ENCODE measurements around the gene PPP1R16B.

The PPP1R16B gene

GRCh38 chr20:38827770-38828281, 22.3 kb downstream of the PPP1R16B start:
- no peak for DNase-seq (ENCODE audit: low read depth, low spot score)
- Histone ChIP-seq H3K4me3 (no peak overlapping the region), H3K36me3 (ENCODE audit: insufficient read depth, low read length) (no peaks in the 10 kb centered on the region), H3K27ac (no peak overlapping the region), H3K9ac (ENCODE audit: insufficient read length) (no peak overlapping the region), H3K9me3 (ENCODE audit: low read depth, low read length) (no peaks in the 10 kb centered on the region)
- TF ChIP-seq POLR2AphosphoS5 (IDR thresholded peaks at IDR 0.05; ENCODE audit: borderline replicate concordance, low read depth, low read length) (no peak), FOXP2 (optimal IDR thresholded peaks at IDR 0.05; ENCODE audit: control extremely low read depth, extremely low read length, insufficient read depth) (no peak), EZH2 (IDR thresholded peaks at IDR 0.05) (no peak)

- TF ChIP-seq POLR2AphosphoS5 (IDR thresholded peaks at IDR 0.05; ENCODE audit: borderline replicate concordance, low read depth, low read length), result no peak
- no peak for TF ChIP-seq EZH2 (IDR thresholded peaks at IDR 0.05)
- TF ChIP-seq FOXP2 (optimal IDR thresholded peaks at IDR 0.05; ENCODE audit: control extremely low read depth, extremely low read length, insufficient read depth), result no peak
Measured at GRCh38 chr20:38828514-38829295, 23.2 kb downstream of the PPP1R16B start.

GRCh38 chr20:38829296-38829875, 23.9 kb downstream of the PPP1R16B start:
- TF ChIP-seq POLR2AphosphoS5 (IDR thresholded peaks at IDR 0.05; ENCODE audit: borderline replicate concordance, low read depth, low read length) (no peak), FOXP2 (optimal IDR thresholded peaks at IDR 0.05; ENCODE audit: control extremely low read depth, extremely low read length, insufficient read depth) (no peak), EZH2 (IDR thresholded peaks at IDR 0.05) (no peak)
- Histone ChIP-seq H3K27ac (no peak overlapping the region), H3K36me3 (ENCODE audit: insufficient read depth, low read length) (no peaks in the 10 kb centered on the region), H3K4me3 (no peak overlapping the region), H3K9me3 (ENCODE audit: low read depth, low read length) (no peaks in the 10 kb centered on the region), H3K9ac (ENCODE audit: insufficient read length) (no peak overlapping the region)
- no peak for DNase-seq (ENCODE audit: low read depth, low spot score)

More at GRCh38 chr20:38828514-38829295, 23.2 kb downstream of the PPP1R16B start:
- no peaks in the 10 kb centered on the region for H3K36me3 ChIP-seq (ENCODE audit: insufficient read depth, low read length)
- no peak overlapping the region for H3K4me3 ChIP-seq
- H3K9ac ChIP-seq (ENCODE audit: insufficient read length), result no peak overlapping the region
- DNase-seq (ENCODE audit: low read depth, low spot score), result no peak
- H3K9me3 ChIP-seq (ENCODE audit: low read depth, low read length), result no peaks in the 10 kb centered on the region
- H3K27ac ChIP-seq, result no peak overlapping the region

DNA sequence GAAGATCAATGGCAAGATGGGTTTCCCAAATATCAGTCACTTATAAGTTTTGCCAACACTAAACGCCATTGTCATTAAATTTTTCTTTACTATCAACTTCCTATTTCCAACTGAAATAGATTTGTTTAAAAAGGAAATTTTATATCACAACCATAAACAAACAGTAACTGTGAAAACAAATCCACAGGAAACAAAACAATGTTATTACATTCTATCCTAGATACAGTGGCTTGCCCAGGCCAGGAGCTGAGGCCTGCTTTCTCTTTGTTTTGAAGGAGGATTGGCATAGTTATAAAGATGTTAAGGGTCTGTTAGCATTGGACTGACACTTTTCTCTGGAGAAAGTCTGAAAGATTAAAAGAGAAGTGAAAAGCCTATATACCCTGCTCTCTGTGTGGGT, 24.9 kb downstream of the PPP1R16B start:
- H3K9me3 ChIP-seq (ENCODE audit: low read depth, low read length), result no peaks in the 10 kb centered on the region
- no peaks in the 10 kb centered on the region for H3K36me3 ChIP-seq (ENCODE audit: insufficient read depth, low read length)
- no peak overlapping the region for H3K9ac ChIP-seq (ENCODE audit: insufficient read length)
- H3K4me3 ChIP-seq, result no peak overlapping the region
- no peak overlapping the region for H3K27ac ChIP-seq
- DNase-seq (ENCODE audit: low read depth, low spot score), result no peak
- TF ChIP-seq FOXP2 (optimal IDR thresholded peaks at IDR 0.05; ENCODE audit: control extremely low read depth, extremely low read length, insufficient read depth) (no peak), EZH2 (IDR thresholded peaks at IDR 0.05) (no peak), POLR2AphosphoS5 (IDR thresholded peaks at IDR 0.05; ENCODE audit: borderline replicate concordance, low read depth, low read length) (no peak)

- no peak for DNase-seq (ENCODE audit: low read depth, low spot score)
- no peak overlapping the region for H3K4me3 ChIP-seq
- no peaks in the 10 kb centered on the region for H3K36me3 ChIP-seq (ENCODE audit: insufficient read depth, low read length)
- TF ChIP-seq FOXP2 (optimal IDR thresholded peaks at IDR 0.05; ENCODE audit: control extremely low read depth, extremely low read length, insufficient read depth) (no peak), POLR2AphosphoS5 (IDR thresholded peaks at IDR 0.05; ENCODE audit: borderline replicate concordance, low read depth, low read length) (no peak), EZH2 (IDR thresholded peaks at IDR 0.05) (no peak)
- no peak overlapping the region for H3K27ac ChIP-seq
- H3K9ac ChIP-seq (ENCODE audit: insufficient read length), result no peak overlapping the region
- no peaks in the 10 kb centered on the region for H3K9me3 ChIP-seq (ENCODE audit: low read depth, low read length)
Measured at GRCh38 chr20:38831049-38831691, 25.7 kb downstream of the PPP1R16B start.

DNA sequence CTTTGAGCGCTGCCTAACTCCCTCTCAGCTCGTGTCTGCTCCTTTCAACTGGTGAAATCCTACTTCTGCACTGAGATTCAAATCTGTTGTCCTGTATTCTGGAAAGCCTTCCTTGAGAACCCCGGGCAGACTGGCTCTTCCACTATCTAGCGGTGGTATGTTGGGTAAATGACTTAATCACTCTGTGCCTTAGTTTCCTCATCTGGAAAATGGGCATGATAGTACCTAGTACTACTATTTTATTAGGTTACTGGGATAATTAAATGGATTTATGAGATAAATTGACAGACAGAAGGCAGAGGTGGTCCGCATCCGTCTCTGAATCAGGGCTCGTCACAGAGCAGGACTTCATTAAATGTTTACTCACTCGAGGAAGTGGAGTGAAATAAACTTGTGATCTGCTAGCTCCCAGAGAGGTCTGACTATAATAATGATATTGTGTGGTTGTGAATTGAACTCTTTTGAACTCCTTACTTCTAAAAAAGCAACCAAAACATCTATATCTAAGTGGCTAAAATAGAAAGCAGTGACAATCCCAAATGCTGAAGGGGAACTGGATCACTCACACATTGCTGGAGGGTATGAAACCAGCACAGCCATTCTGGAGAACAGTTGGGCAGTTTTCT, 26.6 kb downstream of the PPP1R16B start:
- TF ChIP-seq FOXP2 (optimal IDR thresholded peaks at IDR 0.05; ENCODE audit: control extremely low read depth, extremely low read length, insufficient read depth) (no peak), EZH2 (IDR thresholded peaks at IDR 0.05) (no peak), POLR2AphosphoS5 (IDR thresholded peaks at IDR 0.05; ENCODE audit: borderline replicate concordance, low read depth, low read length) (no peak)
- H3K4me3 ChIP-seq, result no peak overlapping the region

DNA sequence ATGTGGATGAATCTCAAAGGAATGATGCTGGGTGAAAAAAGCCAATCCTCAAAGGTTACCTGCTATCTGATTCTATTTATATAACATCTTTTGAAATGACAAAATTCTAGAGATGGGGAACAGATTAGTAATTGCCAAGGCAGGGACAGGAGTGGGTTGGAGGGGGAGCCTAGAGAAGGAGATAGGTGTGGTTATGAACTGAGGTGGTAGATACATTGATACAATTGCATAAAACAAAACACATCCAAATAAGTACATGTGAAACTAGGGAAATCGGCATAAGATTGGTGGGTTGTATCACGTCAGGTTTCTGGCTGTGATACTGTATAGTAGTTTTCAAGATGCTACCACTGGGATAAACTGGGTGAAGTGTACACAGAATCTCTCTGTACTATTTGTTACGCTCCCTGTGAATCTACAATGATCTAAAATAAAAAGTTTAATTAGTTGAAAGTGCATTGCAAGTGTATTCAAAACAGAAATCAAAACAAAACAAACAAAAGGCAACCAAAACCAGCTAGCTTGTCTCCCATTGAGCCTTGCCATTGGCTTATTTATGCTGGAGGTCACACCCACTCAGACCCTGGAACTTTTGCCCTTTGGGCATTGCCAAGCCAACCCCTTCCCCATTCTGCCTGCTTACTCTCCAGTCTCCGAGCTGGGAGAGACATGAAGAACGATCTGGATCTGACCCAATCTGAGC, 27.8 kb downstream of the PPP1R16B start:
- no peak overlapping the region for H3K4me3 ChIP-seq
- no peak overlapping the region for H3K9ac ChIP-seq (ENCODE audit: insufficient read length)
- no peak for TF ChIP-seq POLR2AphosphoS5 (IDR thresholded peaks at IDR 0.05; ENCODE audit: borderline replicate concordance, low read depth, low read length)
- TF ChIP-seq EZH2 (IDR thresholded peaks at IDR 0.05), result no peak
- no peak for TF ChIP-seq FOXP2 (optimal IDR thresholded peaks at IDR 0.05; ENCODE audit: control extremely low read depth, extremely low read length, insufficient read depth)
- H3K27ac ChIP-seq, result no peak overlapping the region
- no peaks in the 10 kb centered on the region for H3K36me3 ChIP-seq (ENCODE audit: insufficient read depth, low read length)
- no peaks in the 10 kb centered on the region for H3K9me3 ChIP-seq (ENCODE audit: low read depth, low read length)
- DNase-seq (ENCODE audit: low read depth, low spot score), result no peak

More for the DNA sequence above, 26.6 kb downstream of the PPP1R16B start:
- Histone ChIP-seq H3K9ac (ENCODE audit: insufficient read length) (no peak overlapping the region), H3K27ac (no peak overlapping the region), H3K9me3 (ENCODE audit: low read depth, low read length) (no peaks in the 10 kb centered on the region), H3K36me3 (ENCODE audit: insufficient read depth, low read length) (no peaks in the 10 kb centered on the region)
- DNase-seq (ENCODE audit: low read depth, low spot score), result no peak

All from SK-N-MC (cell line).